ENCODE measurements around the gene MED1. TPM values are rescaled to one million over a fixed set of nuclear protein-coding genes. Genes with fewer than 3 reads are reported as not detected.
"Not testable (repeated sequence)": the region's sequence is repeated elsewhere in the genome, so short reads cannot be mapped to it uniquely, and the experiment has no call there.

MED1 gene
- polyA plus RNA-seq, 1 donor = 26.4 TPM

DNA sequence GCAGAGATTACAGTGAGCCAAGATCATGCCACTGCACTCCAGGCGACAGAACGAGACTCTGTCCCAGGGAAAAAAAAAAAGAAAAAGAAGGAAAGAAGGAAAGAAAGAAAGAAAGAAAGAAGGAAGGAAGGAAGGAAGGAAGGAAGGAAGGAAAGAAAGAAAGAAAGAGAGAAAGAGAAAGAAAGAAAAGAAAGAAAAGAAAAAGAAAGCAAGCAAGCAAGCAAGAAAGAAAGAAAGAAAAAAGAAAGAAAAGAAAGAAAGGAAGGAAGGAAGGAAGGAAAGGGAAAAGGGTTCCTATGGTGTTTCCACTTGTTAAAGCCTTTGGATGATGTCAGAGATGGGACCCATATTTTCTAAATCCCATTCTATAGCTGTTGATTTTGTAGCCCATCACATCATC lies 11.2 kb downstream of the MED1 start:
- not testable (repeated sequence) for DNase-seq (ENCODE audit: low read depth)

DNA sequence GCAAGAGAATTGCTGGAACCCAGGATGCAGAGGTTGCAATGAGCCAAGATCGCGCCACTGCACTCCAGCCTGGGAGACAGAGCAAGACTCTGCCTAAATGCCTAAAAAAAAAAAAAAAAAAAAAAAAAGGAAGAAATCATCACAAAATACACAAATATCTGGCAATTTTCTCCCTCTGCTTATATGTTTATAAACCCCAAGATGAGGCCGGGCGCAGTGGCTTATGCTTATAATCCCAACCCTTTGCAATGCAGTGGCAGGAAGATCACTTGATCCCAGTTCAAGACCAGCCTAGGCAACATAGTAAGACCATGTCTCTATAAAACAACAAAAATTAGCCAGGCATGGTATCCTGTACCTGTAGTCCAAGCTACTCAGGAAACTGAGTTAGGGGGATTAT lies 21.5 kb downstream of the MED1 start:
- DNase-seq (ENCODE audit: low read depth) = no peak

DNA sequence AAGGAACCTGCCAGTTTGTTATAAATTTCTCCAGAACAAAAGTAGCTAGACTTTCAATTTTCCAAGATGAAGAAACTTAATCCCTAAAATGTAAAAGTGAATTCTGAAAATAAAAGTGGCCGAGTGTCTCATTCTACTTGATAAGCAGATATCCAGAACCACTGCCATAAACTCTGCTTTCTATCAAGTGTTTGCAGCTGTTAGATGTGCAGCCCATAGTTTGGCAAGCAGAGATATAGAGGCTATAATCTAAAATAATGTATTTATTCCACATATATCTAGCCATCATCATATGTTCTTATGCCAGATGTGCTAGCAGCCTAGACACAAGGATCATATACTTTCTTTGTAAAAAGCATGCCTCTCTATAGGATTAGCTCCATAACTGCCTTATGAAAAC lies 34.9 kb downstream of the MED1 start:
- DNase-seq (ENCODE audit: low read depth) = no peak

DNA sequence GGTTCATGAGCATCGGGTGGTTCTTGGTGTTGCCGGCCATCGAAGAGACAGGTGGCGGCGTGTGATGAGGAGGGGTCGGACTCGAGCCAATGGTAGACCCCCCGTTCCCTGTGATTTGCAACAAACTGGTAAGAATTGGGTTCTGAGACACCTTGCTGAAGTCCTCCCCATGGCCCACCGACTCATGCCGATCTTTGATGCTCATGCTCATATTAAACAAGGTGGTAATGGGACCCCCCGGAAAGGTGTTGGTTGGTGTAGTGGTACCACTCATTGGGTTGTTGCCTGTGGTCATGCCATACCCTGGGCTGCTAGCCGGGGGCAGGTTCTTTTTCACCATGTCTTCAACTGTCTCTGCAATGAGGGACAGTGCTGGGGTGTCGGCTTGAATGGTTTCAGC lies 40.8 kb downstream of the MED1 start:
- no peak for DNase-seq (ENCODE audit: low read depth)

DNA sequence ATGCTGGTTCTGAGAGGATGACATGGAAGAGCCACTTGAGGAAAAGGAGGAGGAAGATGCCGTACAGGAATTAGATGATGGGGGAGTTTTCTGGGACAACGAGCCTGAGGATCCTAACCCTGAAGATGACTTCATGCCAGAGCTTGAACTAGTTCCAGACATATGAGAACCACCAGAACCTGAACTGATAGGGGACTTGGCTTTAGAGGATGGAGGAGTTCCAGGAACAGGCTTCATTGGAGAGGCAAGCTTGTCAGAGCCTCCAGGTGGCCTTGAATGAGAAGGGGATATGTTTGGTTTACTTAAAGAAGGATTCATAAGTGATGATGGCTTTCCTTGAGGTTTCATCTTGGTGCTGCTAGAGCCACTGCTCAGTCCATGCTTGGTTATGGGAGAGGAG lies 42.7 kb downstream of the MED1 start:
- no peak for DNase-seq (ENCODE audit: low read depth)

DNA sequence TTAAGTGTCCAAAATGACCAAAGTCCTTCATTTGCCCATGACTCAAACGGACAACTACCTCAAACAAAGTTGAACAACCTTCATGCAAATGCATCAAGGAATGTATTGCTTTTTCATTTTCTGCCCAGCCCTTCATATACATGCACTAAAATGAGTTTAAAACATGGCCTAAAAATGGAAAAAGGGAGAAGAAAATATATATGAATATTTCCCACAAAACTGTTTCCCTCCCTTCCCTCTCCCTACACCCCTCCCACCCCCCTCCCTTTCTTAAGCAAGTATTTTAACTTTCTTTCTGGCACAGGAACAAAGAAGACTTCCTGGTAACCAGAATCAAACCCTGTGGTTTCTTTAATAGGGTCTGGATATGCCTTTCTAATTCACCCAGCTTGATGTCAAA lies 44.1 kb downstream of the MED1 start:
- DNase-seq (ENCODE audit: low read depth) = no peak

DNA sequence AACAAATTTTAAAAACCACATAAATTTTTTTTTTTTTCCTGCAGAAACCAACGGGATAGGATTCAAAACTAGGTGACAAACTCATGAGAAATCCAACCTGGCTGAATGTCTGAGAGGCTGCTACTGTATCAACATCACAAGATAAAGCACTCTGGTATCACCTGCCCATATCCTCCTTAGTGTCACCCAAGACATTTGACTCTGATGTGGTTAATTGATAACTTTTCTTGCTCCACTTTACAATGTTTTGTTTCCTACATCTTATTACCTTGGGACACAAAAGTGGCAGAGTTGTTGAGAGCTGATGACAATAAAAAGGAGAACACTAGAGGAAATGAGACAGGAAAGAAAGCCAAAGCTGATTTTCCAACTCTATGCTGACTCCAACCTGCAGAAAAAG lies 45.6 kb downstream of the MED1 start:
- DNase-seq (ENCODE audit: low read depth) = no peak

DNA sequence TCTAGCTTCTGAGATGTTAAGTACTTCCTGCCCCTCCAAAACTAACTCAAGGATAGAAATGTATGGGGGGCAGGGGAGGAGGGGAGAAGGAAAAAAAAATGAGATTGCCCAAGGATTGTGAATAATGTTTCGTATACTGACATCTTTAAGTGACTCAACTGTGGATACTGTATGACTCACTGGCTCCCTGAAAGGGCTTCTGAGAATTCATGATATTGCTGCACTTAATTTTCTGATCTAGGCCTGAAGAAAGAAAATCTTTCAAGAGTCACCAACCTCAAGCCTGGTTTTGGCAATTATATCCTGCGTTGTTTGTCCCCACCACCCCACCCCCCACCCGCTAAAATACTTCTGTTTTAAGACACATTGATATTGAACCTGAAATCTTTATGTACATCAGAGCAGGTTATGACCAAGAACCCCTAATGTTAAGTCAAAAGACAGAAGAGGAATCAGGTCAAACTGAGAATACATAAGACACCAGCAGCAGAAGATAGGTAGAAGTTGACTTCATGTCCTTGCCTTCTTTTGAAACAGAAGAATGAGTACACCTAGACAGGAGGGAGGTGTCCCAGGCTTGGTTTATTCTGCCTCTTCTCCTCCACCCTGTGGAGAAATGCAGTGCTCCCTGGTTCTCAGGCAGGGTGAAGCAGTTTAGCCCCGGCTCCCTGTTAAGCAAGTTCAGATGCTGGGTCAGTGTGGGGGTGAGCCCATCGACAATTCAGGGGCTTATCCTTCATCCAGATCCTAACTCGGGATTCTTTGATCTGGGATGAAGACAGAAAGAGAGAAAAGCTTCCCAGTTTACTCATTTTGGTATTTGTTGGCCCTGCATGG lies 46.3 kb downstream of the MED1 start:
- DNase-seq (ENCODE audit: low read depth) = no peak

DNA sequence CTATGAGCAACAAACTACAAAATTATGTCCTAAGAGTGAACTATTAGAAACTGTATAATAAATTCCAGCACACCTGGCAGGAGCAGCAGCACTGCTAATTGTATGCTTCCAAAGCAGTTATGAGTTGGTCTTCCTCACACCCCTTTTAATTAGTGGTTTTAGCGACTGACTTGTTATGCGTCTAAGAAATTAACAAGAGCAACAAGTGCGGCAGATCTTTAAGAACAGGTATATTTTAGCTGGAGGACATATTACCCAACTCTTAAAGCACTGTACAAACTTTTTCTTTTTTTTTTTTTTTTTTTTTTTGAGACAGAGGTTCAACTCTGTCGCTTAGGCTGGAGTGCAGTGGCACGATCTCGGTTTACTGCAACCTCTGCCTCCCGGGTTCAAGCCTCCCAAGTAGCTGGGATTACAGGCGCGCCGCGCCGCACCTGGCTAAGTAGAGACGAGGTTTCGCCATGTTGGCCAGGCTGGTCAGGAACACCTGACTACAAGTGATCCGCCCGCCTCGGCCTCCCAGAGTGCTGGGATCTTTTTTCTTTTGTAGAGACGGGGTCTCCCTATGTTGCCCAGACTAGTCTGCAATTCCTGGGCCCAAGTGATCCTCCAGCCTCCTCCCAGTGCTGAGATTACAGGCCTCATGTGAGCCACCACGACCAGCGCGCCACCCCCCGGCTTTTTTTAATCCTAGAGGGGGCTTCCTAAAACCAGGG lies 48.0 kb downstream of the MED1 start:
- DNase-seq (ENCODE audit: low read depth) = no peak

DNA sequence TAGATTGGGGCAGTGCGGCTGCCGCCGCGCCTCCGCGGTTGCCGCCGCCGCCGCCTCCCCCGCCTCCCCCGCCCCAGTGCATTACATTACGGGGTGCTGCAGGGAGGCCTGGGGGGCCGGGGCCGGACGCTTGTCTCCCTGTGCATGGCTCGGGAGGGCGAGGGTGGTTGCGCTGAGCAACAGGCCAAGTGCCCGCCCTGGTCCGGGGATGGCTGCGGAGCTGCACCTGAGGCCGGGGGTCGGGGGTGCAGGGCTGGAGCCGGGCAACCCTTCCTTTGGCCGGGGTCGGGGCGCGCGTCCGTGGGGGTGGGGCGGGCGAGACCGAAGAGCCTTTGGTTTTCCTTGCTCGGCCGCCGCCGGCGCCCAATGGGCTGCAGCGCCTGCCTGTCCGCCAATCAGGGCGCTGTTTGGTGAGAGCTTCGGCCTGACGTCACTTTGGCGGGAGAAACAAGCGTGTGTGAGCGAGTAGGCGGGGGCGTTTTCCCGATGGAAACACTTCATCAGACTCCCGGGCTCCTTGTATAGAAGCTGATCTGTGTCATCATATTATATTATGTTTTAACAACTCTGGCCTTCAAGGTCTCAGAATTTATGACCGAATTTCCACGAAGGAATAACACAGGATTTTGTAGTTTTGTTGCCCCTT lies 48.7 kb downstream of the MED1 start:
- DNase-seq (ENCODE audit: low read depth) = peak; percentile 90

DNA sequence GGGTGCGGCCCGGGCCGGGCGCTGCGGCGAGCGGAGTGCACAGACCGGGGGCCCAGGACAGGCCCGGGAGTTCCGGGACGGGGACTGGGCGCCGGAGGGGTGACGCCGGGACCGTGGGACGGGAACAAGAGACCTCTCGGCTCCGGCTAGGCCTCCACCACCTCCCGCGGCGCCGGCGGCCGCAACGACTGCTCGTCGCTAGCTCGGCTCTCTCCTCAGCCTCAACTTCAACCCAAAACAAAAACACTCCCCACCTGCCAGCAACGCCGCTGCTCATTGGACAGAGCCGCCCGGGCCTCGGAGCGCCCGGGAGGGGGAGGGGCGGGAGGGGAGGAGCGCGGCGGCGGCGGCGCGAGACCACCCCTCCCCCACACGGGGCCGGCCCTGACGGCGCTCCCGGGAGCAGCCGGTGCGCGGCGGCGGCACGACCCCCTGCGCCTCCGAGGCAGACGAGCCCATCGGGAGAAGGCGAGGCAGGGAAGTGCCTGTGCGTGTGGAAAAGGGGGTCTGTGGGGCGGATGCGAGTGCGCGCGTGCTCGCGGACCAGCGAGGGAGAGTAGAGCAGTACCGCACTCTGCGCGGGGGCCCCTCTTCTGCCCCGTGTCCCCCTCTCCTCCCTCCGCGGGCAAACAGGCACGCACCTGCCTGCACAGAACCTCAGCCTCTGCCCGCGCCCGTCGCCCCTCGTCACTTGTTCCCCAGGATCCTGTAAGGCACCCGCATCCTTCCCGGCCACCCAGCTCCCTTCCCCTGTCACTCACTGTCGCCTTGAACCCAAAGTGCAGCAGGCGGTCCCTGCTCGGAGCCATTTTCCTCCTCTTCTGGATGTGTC lies 49.4 kb downstream of the MED1 start, which contains the start of gene FBXL20:
FBXL20 (minus strand) TSS at position 215 of the 832 bp plus-strand sequence. CDS start 224 bp downstream, outside the sequence.
- peak; percentile 62 for DNase-seq (ENCODE audit: low read depth)

DNA sequence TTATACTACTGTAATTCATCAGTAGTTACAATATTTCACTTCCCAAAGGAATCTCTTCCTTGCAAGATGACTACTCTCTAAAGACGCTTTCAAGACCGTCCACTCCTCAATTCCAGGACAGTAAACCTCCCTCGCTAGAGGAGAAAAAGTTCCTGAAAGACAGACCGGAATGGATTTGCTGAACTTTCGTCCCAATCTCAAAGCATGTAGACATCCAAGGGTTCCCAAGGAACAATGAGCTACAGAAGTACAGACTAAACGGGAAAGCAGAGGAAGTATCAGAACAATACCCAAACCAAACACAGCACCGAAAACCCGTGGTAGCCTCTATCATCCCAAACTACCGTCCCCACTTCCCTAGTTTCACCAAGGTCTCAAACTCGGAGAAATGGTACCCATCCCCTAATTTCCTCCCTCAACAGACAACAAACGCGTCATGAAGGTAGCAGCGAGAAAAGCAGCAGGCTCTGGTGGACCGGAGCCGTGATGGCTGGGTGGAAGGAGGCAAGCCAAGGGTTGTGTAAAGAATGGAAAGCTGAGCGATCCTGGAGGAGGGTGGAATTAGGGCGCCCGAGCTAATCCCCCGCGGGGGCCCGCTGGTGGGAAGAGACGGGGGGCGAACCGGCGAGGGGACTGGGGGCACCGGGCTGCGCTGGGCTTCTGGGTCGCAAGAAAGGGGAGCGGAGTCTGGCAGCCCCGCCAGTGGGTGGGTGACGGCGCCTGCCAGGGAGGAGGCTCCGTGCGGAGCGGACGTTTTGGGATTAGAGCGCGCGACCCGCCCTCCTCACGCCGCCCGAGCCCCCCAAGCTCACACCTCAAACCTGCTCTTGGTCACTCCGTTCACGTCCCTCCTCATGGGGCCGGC lies 50.3 kb downstream of the MED1 start:
- DNase-seq (ENCODE audit: low read depth) = no peak

DNA sequence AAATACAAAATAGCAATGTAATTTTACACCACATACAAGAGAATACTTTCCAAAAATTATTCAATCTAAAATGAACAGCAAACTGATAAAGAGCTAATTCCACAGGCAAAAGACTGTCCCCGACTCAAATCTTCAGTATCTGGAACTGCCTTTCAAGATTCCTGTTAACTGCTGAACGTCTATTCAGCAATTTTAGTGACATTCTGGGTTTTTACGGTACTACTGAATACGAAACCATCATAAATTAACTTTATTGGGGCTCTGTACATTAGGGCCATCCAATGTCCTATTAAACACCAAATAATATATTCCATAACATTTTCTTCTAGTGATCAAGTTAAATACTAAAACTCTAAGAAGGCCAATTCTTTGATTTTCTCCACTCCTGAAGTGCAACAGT lies 51.3 kb downstream of the MED1 start:
- no peak for DNase-seq (ENCODE audit: low read depth)

DNA sequence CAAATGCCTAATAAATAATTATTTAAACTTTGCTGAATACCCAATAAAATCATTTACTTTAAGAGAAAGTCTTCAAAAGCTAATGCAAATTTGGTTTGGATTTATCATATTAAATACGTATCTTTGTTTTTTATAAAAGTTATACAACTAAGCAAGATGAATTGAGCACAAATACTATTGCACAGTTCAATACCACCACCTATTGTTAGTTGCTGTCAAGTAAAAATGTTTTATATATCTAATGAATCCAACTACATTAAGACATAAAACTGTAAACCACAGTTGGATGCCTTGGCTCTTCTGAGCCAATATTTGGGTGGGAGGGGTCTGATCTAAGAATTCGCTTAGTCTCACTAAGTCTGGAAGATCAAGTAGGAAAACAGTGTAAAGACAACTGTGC lies 57.3 kb downstream of the MED1 start:
- DNase-seq (ENCODE audit: low read depth) = no peak

DNA sequence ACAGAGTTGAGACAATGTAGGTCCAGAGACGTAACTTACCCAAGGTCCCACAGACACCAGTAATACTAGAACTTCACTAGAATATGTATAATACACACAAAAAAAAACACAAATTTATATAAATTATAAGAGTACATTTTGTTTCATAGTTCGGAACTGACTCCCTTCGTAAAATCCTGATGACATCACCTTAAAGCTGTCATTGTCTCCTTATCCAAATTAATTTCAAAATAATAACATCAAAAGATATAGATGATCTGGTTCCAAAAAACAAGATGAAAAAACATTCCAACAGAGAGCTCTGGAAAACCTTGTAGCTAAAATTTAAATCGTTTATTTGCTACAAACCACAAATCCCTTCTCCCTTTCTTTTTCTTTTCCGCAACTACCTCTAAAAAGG lies 59.6 kb downstream of the MED1 start:
- DNase-seq (ENCODE audit: low read depth) = no peak

DNA sequence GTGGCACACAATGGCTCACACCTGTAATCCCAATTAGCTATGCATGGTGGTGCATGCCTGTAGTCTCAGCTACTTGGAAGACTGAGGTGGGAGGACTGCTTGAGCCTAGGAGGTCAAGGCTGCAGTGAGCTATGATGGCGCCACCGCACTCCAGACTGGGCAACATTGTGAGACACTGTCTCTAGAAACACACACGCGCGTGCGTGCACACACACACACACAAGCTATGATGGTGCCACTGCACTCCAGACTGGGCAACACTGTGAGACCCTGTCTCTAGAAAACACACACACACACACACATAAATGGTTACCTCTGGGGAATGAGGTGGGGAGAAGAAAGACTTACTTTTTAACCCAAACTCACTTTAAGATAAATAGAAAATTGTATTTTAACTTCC lies 66.0 kb downstream of the MED1 start:
- DNase-seq (ENCODE audit: low read depth) = no peak

DNA sequence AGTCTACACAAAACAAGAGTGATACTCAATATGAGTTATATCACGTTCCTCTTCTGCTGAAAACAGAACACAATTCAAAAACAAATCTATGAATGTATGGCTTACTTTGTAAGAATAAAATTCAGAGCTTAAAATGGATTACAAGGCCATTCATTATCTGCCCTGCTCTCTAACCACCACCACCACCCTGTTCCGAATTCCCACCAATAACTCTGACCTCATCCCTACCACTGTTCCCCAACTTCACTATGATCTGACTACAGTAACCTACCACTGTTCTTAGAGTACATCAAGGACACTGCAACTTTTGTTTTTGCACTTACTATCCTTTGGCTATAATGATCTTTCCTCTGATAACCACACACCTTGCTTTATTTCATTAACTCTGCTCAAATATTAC lies 70.9 kb downstream of the MED1 start:
- DNase-seq (ENCODE audit: low read depth) = no peak

DNA sequence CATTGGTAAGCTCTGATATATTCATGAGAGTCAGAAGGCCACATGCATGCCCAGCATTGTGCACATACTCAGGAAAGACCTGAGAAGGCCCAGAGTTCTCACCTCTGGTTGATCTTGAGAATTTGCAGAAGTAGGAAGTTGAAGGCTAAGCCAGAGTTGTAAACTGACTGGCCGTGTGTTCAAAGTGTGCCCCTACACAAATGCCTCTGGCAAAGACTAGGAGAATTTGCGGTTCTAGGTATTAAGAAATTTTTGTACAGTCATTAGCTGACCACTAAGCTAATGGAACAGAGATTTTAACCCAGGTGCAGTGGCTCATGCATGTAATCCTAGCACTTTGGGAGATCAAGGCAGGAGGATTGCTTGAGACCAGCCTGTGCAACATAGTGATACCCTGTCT lies 74.6 kb downstream of the MED1 start:
- DNase-seq (ENCODE audit: low read depth) = no peak

DNA sequence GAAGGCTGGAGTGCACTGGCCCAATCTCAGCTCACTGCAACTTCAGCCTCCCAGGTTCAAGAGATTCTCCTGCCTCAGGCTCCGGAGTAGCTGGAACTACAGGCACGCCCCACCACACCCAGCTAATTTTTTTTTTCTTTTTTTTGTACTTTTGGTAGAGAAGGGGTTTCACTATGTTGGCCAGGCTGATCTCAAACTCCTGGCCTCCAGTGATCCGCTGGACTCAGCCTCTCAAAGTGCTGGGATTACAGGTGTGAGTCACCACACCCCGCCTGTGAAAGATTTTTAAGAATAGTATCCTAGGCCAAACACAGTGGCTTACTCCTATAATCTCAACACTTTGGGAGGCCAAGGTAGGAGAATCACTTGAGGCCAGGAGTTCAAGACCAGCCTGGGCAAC lies 83.3 kb downstream of the MED1 start:
- not testable (repeated sequence) for DNase-seq (ENCODE audit: low read depth)

DNA sequence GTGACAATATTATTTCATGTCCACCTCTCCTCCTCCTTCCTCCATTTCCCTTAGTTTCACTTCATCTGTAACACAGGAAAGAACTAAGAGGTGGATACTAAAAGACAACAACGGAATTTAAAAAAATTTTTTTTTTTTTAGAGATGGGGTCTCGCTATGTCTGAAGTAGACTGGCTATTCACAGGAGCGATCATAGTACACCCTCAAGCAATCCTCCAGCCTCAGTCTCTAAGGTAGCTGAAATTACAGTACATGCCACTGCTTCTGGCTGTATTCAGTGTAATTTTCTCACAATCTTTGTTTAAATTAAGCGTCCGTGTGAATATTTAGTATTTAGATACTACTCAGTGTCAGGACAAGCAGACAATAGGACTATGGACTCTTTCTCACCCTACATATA lies 85.2 kb downstream of the MED1 start:
- no peak for DNase-seq (ENCODE audit: low read depth)

DNA sequence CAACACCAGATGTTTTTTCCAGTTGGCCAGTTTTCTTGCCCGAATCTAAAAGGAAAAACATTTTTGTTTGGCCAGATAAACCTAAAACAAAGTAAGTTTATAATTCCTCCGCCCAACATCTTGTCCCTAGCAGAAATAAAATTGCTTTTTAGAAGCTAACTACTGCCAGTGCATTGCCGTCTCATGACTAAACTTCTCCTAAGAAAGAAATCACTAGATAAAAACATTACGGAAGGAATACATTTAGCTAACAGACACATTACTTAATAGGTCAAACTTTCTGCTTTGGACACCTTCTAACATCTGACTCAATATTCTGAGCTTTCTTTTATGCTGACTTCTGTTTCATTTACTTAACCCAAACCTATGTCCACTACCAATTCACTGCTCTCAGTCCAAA lies 85.8 kb downstream of the MED1 start:
- DNase-seq (ENCODE audit: low read depth) = peak; percentile 35

Measured in forelimb muscle (tissue), 1 donor.